A549 (cell line): ENCODE measurements around the gene IGLON5.

ENCODE experiments used
- NR3C1 ChIP-seq: fragments of >200 bp; sonication (Bioruptor Twin); formaldehyde crosslinking; IDR thresholded peaks from 3 replicates; pipeline ENCODE4 v1.6.1; 2017
- POLR2A ChIP-seq: IDR thresholded peaks from 2 replicates; pipeline ENCODE4 v1.6.1; 2012; ENCODE audit warnings: mild to moderate bottlenecking, low read length
- TF ChIP-seq, protein P1 (sequence below): fragments of >200 bp; sonication (Bioruptor Twin); formaldehyde crosslinking; IDR thresholded peaks from 3 replicates; pipeline ENCODE4 v1.5.1; 2016

DNA sequence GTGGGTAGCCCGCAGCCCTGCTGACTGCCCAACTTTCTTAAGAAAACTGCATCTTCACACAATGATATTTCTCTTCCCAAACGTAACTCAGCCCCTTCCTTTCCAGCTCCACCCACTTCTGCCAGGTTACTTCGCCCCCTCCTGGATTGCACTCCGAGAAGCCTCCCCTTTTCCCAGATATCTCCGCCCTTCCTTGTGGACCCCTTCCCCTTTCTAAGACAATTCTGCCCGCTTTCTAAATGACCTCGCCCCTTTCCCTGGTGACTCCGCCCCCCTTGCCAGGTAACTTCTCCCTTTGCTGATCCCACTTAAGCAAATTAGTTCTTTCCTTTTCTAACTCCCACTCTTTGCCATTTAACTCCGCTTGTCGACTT is 27.9 kb downstream of the IGLON5 start:
- TF ChIP-seq POLR2A (no peak), NR3C1 (no peak)
- TF ChIP-seq, protein P1, sequence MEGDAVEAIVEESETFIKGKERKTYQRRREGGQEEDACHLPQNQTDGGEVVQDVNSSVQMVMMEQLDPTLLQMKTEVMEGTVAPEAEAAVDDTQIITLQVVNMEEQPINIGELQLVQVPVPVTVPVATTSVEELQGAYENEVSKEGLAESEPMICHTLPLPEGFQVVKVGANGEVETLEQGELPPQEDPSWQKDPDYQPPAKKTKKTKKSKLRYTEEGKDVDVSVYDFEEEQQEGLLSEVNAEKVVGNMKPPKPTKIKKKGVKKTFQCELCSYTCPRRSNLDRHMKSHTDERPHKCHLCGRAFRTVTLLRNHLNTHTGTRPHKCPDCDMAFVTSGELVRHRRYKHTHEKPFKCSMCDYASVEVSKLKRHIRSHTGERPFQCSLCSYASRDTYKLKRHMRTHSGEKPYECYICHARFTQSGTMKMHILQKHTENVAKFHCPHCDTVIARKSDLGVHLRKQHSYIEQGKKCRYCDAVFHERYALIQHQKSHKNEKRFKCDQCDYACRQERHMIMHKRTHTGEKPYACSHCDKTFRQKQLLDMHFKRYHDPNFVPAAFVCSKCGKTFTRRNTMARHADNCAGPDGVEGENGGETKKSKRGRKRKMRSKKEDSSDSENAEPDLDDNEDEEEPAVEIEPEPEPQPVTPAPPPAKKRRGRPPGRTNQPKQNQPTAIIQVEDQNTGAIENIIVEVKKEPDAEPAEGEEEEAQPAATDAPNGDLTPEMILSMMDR, result no peak
